ENCODE data around the gene ITPR1. TPM values are rescaled to one million over a fixed set of nuclear protein-coding genes. Genes with fewer than 3 reads are reported as not detected.

Gene ITPR1
- total and polyA plus RNA-seq, 4 donors: 30.7 to 294 (median 149) TPM

GRCh38 chr3:4637265-4637664 lies 144.1 kb downstream of the ITPR1 start:
- WGBS, 2 donors: 6 to 8% methylated on average over 2 of the region's 2 CpGs
- Histone ChIP-seq H3K9me3 (ENCODE audit: control insufficient read depth, low read length) (no peaks in the 10 kb centered on the region), H3K27me3 (ENCODE audit: control insufficient read depth in 1 of 2, insufficient read depth in 2 of 2, low read length in 1 of 2) (no peaks in the 10 kb centered on the region), H3K4me1 (ENCODE audit: control insufficient read depth in 1 of 2, insufficient read depth in 2 of 2, low read length in 2 of 2) (no peaks in the 10 kb centered on the region), H3K27ac (ENCODE audit: low read depth in 1 of 2, low read length in 2 of 2) (no peak overlapping the region), H3K4me3 (ENCODE audit: low read length in 2 of 2) (no peak overlapping the region), H3K36me3 (ENCODE audit: control insufficient read depth in 1 of 2, insufficient read depth in 2 of 2, low read length in 1 of 2) (peaks cover 1 to 3% of the 10 kb centered on the region in 2 donors)
- ATAC-seq (ENCODE audit: low FRiP score) (no peak), DNase-seq (no peak)
- intact Hi-C loops (cut with DNase I): loop anchor here in 1 of 2 donors (10.0 kb wide), 1 partner anchor 142 kb away; the partner anchor contains the start of gene ITPR1

DNA sequence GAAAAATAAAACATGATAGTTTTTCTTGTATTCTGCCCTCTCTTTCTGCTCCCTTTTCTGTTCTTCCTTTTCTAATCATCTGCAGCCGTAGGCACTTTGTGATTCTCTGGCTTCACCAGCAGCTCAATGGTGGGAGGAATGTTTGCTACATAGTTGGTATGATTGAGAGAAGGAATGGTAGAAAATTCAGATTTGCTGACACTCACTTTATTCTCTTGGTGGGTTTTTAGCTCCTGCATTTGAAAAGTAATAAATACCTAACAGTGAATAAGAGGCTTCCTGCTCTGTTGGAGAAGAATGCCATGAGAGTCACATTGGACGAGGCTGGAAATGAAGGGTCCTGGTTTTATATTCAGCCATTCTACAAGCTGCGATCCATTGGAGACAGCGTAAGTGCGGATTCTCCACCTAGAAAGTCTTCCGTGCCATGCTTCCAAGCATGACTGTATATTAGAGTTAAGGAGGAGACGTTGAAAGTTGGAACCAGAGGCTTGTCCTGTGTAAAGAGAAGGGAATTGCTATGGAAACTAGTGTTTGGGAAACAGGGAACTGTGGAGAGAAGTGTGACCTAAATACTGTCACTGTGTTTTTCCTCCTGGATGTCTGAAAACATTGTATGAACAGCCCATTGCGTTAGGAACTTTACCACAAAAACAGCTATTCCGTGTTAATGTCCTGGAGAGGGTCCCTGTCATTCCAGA lies 148.9 kb downstream of the ITPR1 start:
- DNase-seq (no peak), ATAC-seq (ENCODE audit: low FRiP score) (no peak)
- no peaks in the 10 kb centered on the region for H3K4me1 ChIP-seq (ENCODE audit: control insufficient read depth in 1 of 2, insufficient read depth in 2 of 2, low read length in 2 of 2)
- no peaks in the 10 kb centered on the region for H3K27me3 ChIP-seq (ENCODE audit: control insufficient read depth in 1 of 2, insufficient read depth in 2 of 2, low read length in 1 of 2)
- peaks cover 3 to 5% of the 10 kb centered on the region in 2 donors for H3K36me3 ChIP-seq (ENCODE audit: control insufficient read depth in 1 of 2, insufficient read depth in 2 of 2, low read length in 1 of 2)
- no peak overlapping the region for H3K27ac ChIP-seq (ENCODE audit: low read depth in 1 of 2, low read length in 2 of 2)
- intact Hi-C loops (cut with DNase I): no loop called here
- H3K9me3 ChIP-seq (ENCODE audit: control insufficient read depth, low read length): no peaks in the 10 kb centered on the region
- WGBS, 2 donors: 81 to 84% methylated on average over 9 of the region's 9 CpGs
- no peak overlapping the region for H3K4me3 ChIP-seq (ENCODE audit: low read length in 2 of 2)

DNA sequence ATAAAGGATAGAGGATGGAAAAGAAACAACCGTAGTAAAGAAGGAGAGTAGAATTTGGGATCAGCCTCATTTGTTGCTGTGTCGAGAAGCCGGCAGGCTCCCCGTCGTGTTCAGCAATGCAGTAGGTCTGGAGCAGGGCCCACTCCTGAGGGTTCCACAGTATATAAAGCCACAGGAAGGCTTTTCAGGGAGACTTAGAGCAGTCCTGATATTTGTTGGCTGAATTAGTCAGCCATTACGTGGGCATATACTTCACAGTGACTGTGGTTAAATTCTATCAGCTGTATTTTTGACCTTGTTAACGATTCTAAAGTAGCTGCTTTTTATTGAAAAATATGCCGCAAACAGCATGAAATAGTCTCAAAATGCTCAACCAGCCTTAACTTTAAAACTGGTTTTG lies 149.5 kb downstream of the ITPR1 start:
- H3K27ac ChIP-seq (ENCODE audit: low read depth in 1 of 2, low read length in 2 of 2): no peak overlapping the region
- no peaks in the 10 kb centered on the region for H3K9me3 ChIP-seq (ENCODE audit: control insufficient read depth, low read length)
- ATAC-seq (ENCODE audit: low FRiP score) (no peak), DNase-seq (no peak)
- H3K4me3 ChIP-seq (ENCODE audit: low read length in 2 of 2): no peak overlapping the region
- peaks cover 5 to 7% of the 10 kb centered on the region in 2 donors for H3K36me3 ChIP-seq (ENCODE audit: control insufficient read depth in 1 of 2, insufficient read depth in 2 of 2, low read length in 1 of 2)
- WGBS, 2 donors: 85 to 88% methylated on average over 8 of the region's 8 CpGs
- no peaks in the 10 kb centered on the region for H3K4me1 ChIP-seq (ENCODE audit: control insufficient read depth in 1 of 2, insufficient read depth in 2 of 2, low read length in 2 of 2)
- no peaks in the 10 kb centered on the region for H3K27me3 ChIP-seq (ENCODE audit: control insufficient read depth in 1 of 2, insufficient read depth in 2 of 2, low read length in 1 of 2)
- intact Hi-C loops (cut with DNase I): no loop called here

GRCh38 chr3:4643904-4644547 lies 150.9 kb downstream of the ITPR1 start:
- H3K27me3 ChIP-seq (ENCODE audit: control insufficient read depth in 1 of 2, insufficient read depth in 2 of 2, low read length in 1 of 2): no peaks in the 10 kb centered on the region
- intact Hi-C loops (cut with DNase I): no loop called here
- WGBS, 2 donors: 81 to 83% methylated on average over 9 of the region's 9 CpGs
- ATAC-seq (ENCODE audit: low FRiP score): no peak
- H3K4me3 ChIP-seq (ENCODE audit: low read length in 2 of 2): no peak overlapping the region
- no peak for DNase-seq
- H3K4me1 ChIP-seq (ENCODE audit: control insufficient read depth in 1 of 2, insufficient read depth in 2 of 2, low read length in 2 of 2): no peaks in the 10 kb centered on the region
- H3K9me3 ChIP-seq (ENCODE audit: control insufficient read depth, low read length): no peaks in the 10 kb centered on the region
- peaks cover 5 to 7% of the 10 kb centered on the region in 2 donors for H3K36me3 ChIP-seq (ENCODE audit: control insufficient read depth in 1 of 2, insufficient read depth in 2 of 2, low read length in 1 of 2)
- H3K27ac ChIP-seq (ENCODE audit: low read depth in 1 of 2, low read length in 2 of 2): no peak overlapping the region

GRCh38 chr3:4644951-4645350 lies 151.8 kb downstream of the ITPR1 start:
- H3K27ac ChIP-seq (ENCODE audit: low read depth in 1 of 2, low read length in 2 of 2): no peak overlapping the region
- no peak for DNase-seq
- 56 to 66% methylated on average over 3 of the region's 3 CpGs for WGBS, 2 donors
- no peaks in the 10 kb centered on the region for H3K4me1 ChIP-seq (ENCODE audit: control insufficient read depth in 1 of 2, insufficient read depth in 2 of 2, low read length in 2 of 2)
- intact Hi-C loops (cut with DNase I): no loop called here
- H3K4me3 ChIP-seq (ENCODE audit: low read length in 2 of 2): no peak overlapping the region
- H3K36me3 ChIP-seq (ENCODE audit: control insufficient read depth in 1 of 2, insufficient read depth in 2 of 2, low read length in 1 of 2): peaks cover 4% of the 10 kb centered on the region in 2 donors
- no peaks in the 10 kb centered on the region for H3K9me3 ChIP-seq (ENCODE audit: control insufficient read depth, low read length)
- H3K27me3 ChIP-seq (ENCODE audit: control insufficient read depth in 1 of 2, insufficient read depth in 2 of 2, low read length in 1 of 2): no peaks in the 10 kb centered on the region
- no peak for ATAC-seq (ENCODE audit: low FRiP score)

- 83 to 88% methylated on average over 6 of the region's 6 CpGs for WGBS, 2 donors
- DNase-seq (no peak), ATAC-seq (ENCODE audit: low FRiP score) (no peak)
- no peaks in the 10 kb centered on the region for H3K4me1 ChIP-seq (ENCODE audit: control insufficient read depth in 1 of 2, insufficient read depth in 2 of 2, low read length in 2 of 2)
- H3K4me3 ChIP-seq (ENCODE audit: low read length in 2 of 2): no peak overlapping the region
- intact Hi-C loops (cut with DNase I): no loop called here
- H3K9me3 ChIP-seq (ENCODE audit: control insufficient read depth, low read length): no peaks in the 10 kb centered on the region
- H3K36me3 ChIP-seq (ENCODE audit: control insufficient read depth in 1 of 2, insufficient read depth in 2 of 2, low read length in 1 of 2): peaks cover 4% of the 10 kb centered on the region in 2 donors
- H3K27ac ChIP-seq (ENCODE audit: low read depth in 1 of 2, low read length in 2 of 2): no peak overlapping the region
- no peaks in the 10 kb centered on the region for H3K27me3 ChIP-seq (ENCODE audit: control insufficient read depth in 1 of 2, insufficient read depth in 2 of 2, low read length in 1 of 2)
Measured at GRCh38 chr3:4645468-4645867, 152.3 kb downstream of the ITPR1 start.

GRCh38 chr3:4647411-4647810 lies 154.3 kb downstream of the ITPR1 start:
- 95 to 99% methylated on average over 2 of the region's 2 CpGs for WGBS, 2 donors
- H3K36me3 ChIP-seq (ENCODE audit: control insufficient read depth in 1 of 2, insufficient read depth in 2 of 2, low read length in 1 of 2): peaks cover 4 to 8% of the 10 kb centered on the region in 2 donors
- DNase-seq: no peak
- no peaks in the 10 kb centered on the region for H3K27me3 ChIP-seq (ENCODE audit: control insufficient read depth in 1 of 2, insufficient read depth in 2 of 2, low read length in 1 of 2)
- no peak overlapping the region for H3K4me3 ChIP-seq (ENCODE audit: low read length in 2 of 2)
- intact Hi-C loops (cut with DNase I): no loop called here
- no peaks in the 10 kb centered on the region for H3K9me3 ChIP-seq (ENCODE audit: control insufficient read depth, low read length)
- no peaks in the 10 kb centered on the region for H3K4me1 ChIP-seq (ENCODE audit: control insufficient read depth in 1 of 2, insufficient read depth in 2 of 2, low read length in 2 of 2)
- ATAC-seq (ENCODE audit: low FRiP score): no peak
- H3K27ac ChIP-seq (ENCODE audit: low read depth in 1 of 2, low read length in 2 of 2): no peak overlapping the region

GRCh38 chr3:4655145-4656045 lies 162.2 kb downstream of the ITPR1 start:
- no peak overlapping the region for H3K27ac ChIP-seq (ENCODE audit: low read depth in 1 of 2, low read length in 2 of 2)
- WGBS, 2 donors: 50 to 55% methylated on average over 17 of the region's 17 CpGs
- DNase-seq: no peak
- no peaks in the 10 kb centered on the region for H3K9me3 ChIP-seq (ENCODE audit: control insufficient read depth, low read length)
- no peak overlapping the region for H3K4me3 ChIP-seq (ENCODE audit: low read length in 2 of 2)
- peaks cover 3 to 5% of the 10 kb centered on the region in 2 donors for H3K36me3 ChIP-seq (ENCODE audit: control insufficient read depth in 1 of 2, insufficient read depth in 2 of 2, low read length in 1 of 2)
- H3K4me1 ChIP-seq (ENCODE audit: control insufficient read depth in 1 of 2, insufficient read depth in 2 of 2, low read length in 2 of 2): peaks cover 0 to 2% of the 10 kb centered on the region in 2 donors
- no peak for ATAC-seq (ENCODE audit: low FRiP score)
- H3K27me3 ChIP-seq (ENCODE audit: control insufficient read depth in 1 of 2, insufficient read depth in 2 of 2, low read length in 1 of 2): no peaks in the 10 kb centered on the region
- intact Hi-C loops (cut with DNase I): loop anchor here (5.0 to 10.0 kb wide), 2 partner anchors 399 to 402 kb away; no protein-coding TSS in a partner anchor
